A549 (cell line): ENCODE measurements around the gene EP400.

Experiments
- CTCF ChIP-seq: fragments of >200 bp; sonication (Bioruptor Twin); formaldehyde crosslinking; IDR thresholded peaks from 3 replicates; pipeline ENCODE4 v1.5.1; 2016
- EP300 ChIP-seq, 2 experiments: fragments of >200 bp; sonication (Bioruptor Twin); formaldehyde crosslinking; IDR thresholded peaks; 2 replicates in 1 of 2; 3 replicates in 1 of 2; pipeline ENCODE4 v1.6.1; 2016 to 2017
- HMGXB4 ChIP-seq: fragments of 250-450 bp; sonication (Bioruptor Pico); IDR thresholded peaks from 2 replicates; pipeline ENCODE4 v1.5.0; 2021; ENCODE audit warnings: mild to moderate bottlenecking, moderate library complexity, borderline replicate concordance
- HOXA7 ChIP-seq: fragments of 250-450 bp; sonication (Bioruptor Pico); IDR thresholded peaks from 2 replicates; pipeline ENCODE4 v1.5.0; 2020; ENCODE audit warnings: mild to moderate bottlenecking, moderate library complexity
- MAFK ChIP-seq: fragments of 450-650 bp; IDR thresholded peaks from 2 replicates; pipeline ENCODE4 v1.6.1; 2014; ENCODE audit not compliant: partially characterized antibody
- REST ChIP-seq: fragments of 200-600 bp; sonication (generic); IDR thresholded peaks from 2 replicates; pipeline ENCODE4 v1.6.1; 2016; ENCODE audit warnings: antibody characterized with exemption, mild to moderate bottlenecking, moderate library complexity
- TF ChIP-seq, protein P1 (sequence below): fragments of 150-350 bp; IDR thresholded peaks from 2 replicates; pipeline ENCODE4 v1.6.1; 2014; ENCODE audit warnings: low read depth, mild to moderate bottlenecking, low read length

GRCh38 chr12:132110677-132111076, 160.9 kb downstream of the EP400 start:
- TF ChIP-seq CTCF (no peak), HOXA7 (CRISPR knock-in tag) (no peak), REST (no peak), HMGXB4 (CRISPR knock-in tag) (no peak), EP300 (IDR thresholded peaks at IDR 0.05) (no peak), MAFK (no peak)
- TF ChIP-seq, protein P1, sequence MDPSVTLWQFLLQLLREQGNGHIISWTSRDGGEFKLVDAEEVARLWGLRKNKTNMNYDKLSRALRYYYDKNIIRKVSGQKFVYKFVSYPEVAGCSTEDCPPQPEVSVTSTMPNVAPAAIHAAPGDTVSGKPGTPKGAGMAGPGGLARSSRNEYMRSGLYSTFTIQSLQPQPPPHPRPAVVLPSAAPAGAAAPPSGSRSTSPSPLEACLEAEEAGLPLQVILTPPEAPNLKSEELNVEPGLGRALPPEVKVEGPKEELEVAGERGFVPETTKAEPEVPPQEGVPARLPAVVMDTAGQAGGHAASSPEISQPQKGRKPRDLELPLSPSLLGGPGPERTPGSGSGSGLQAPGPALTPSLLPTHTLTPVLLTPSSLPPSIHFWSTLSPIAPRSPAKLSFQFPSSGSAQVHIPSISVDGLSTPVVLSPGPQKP, result no peak
